SU-DHL-6 (cell line): ENCODE measurements around the gene USP16.

Experiments used
- CTCF ChIP-seq: fragments of 200-600 bp; sonication (generic); IDR thresholded peaks from one replicate; pipeline ENCODE4 v1.5.1; 2017; ENCODE audit warnings: antibody characterized with exemption, mild to moderate bottlenecking, low read length, moderate library complexity; ENCODE audit not compliant: insufficient read depth, poor library complexity, severe bottlenecking
- EZH2phosphoT487 ChIP-seq: fragments of 200-600 bp; sonication (generic), shearing (Covaris generic); conservative IDR thresholded peaks from 2 replicates; pipeline ENCODE4 v1.6.1; 2018; ENCODE audit warnings: mild to moderate bottlenecking, antibody characterized with exemption, low read length, moderate library complexity, mixed read lengths

DNA sequence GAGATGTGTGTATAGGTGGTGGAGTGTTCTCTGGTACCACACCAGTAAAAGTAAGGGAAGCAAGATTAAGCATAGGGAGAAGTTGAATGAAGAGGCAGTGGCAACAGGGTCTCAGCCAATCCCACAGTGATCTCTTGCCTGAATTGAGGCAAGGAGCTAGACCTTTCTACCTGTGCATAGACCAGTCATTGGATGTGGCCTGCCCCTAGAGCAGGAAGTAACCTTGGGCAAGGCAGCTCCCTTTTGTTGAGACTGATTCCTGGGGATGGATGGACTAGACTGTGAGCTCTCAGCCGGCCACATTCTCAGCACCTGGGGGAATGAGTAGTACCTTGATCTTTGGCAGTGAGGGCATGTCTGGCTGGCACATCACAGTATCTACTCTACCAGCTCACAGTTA lies 6.4 kb downstream of the USP16 start:
- TF ChIP-seq CTCF: no peak
- TF ChIP-seq EZH2phosphoT487: no peak
